Spleen (tissue), 11 donors: ENCODE measurements around the gene SLC6A5. TPM values are rescaled to one million over a fixed set of nuclear protein-coding genes. Genes with fewer than 3 reads are reported as not detected.

Experiments used
- DNase-seq: peaks from one replicate; pipeline ENCODE4 v3.0.0-alpha.2; 2020
- H3K27ac ChIP-seq, 8 donors: fragments of 200-600 bp; sonication (generic) in 7 of 8; 1 replicate in 4 of 8; 2 replicates in 4 of 8; pipeline versions ENCODE4 v1.5.0 to v1.8.0; 2016 to 2021; ENCODE audit warnings: inconsistent platforms in 4 of 8, mild to moderate bottlenecking in 4 of 8, moderate library complexity in 1 of 8
- H3K27me3 ChIP-seq, 7 donors: fragments of 200-600 bp; sonication (generic) in 6 of 7; replicated peaks in 1 of 7; 1 replicate in 4 of 7; 2 replicates in 3 of 7; pipeline versions ENCODE4 v1.5.0 to v1.8.0; 2016 to 2021; ENCODE audit warnings: inconsistent platforms in 3 of 7, mild to moderate bottlenecking in 1 of 7
- H3K36me3 ChIP-seq, 6 donors: fragments of 200-600 bp; sonication (generic) in 5 of 6; 1 replicate in 4 of 6; 2 replicates in 2 of 6; pipeline versions ENCODE4 v1.5.0 to v1.8.0; 2016 to 2021; ENCODE audit warnings: inconsistent platforms in 2 of 6
- H3K4me1 ChIP-seq, 6 donors: fragments of 200-600 bp; sonication (generic) in 5 of 6; 1 replicate in 3 of 6; 2 replicates in 3 of 6; pipeline versions ENCODE4 v1.5.0 to v1.8.0; 2016 to 2021; ENCODE audit warnings: inconsistent platforms in 3 of 6
- H3K4me3 ChIP-seq, 8 donors: fragments of 200-600 bp; sonication (generic) in 7 of 8; 1 replicate in 4 of 8; 2 replicates in 4 of 8; pipeline versions ENCODE4 v1.5.0 to v1.8.0; 2016 to 2021; ENCODE audit warnings: inconsistent platforms in 4 of 8, mild to moderate bottlenecking in 4 of 8, moderate library complexity in 2 of 8
- H3K9me3 ChIP-seq, 8 donors: fragments of 200-600 bp; sonication (generic) in 7 of 8; 1 replicate in 4 of 8; 2 replicates in 4 of 8; pipeline versions ENCODE4 v1.5.0 to v1.8.0; 2016 to 2021; ENCODE audit warnings: inconsistent platforms in 4 of 8
- CTCF ChIP-seq, 11 experiments: fragments of 200-600 bp in 7 of 11; fragments of 450-650 bp in 4 of 11; sonication (generic) in 4 of 11; IDR thresholded peaks in 8 of 11; conservative IDR thresholded peaks in 3 of 11; 1 replicate in 7 of 11; 2 replicates in 4 of 11; pipeline versions ENCODE4 v1.4.0 to v1.8.0; 2016 to 2021; ENCODE audit warnings: antibody characterized with exemption in 11 of 11, inconsistent platforms in 4 of 11, mild to moderate bottlenecking in 1 of 11
- POLR2A ChIP-seq, 3 donors: fragments of 450-650 bp; IDR thresholded peaks; one replicate each; pipeline ENCODE4 v1.5.1; 2017; ENCODE audit warnings: antibody characterized with exemption in 3 of 3, mild to moderate bottlenecking in 1 of 3
- POLR2AphosphoS5 ChIP-seq, 3 donors: sonication (generic); formaldehyde crosslinking; IDR thresholded peaks; one replicate each; pipeline ENCODE4 v1.5.1; 2017; ENCODE audit warnings: antibody characterized with exemption in 3 of 3
- WGBS, 5 donors: extraction: QIAGEN DNeasy Blood & Tissue Kit in 3 of 5; methylation state at CpG; one replicate each; pipeline versions ENCODE4 v1.1.5 to v1.1.7; 2013 to 2018; 5-methylcytosine and 5-hydroxymethylcytosine counted together
- intact Hi-C: fragments of 100-400 bp; cut with DNase I; formaldehyde crosslinking; loops from one replicate; pipeline ENCODE4 v1.15.0; 2023; ENCODE audit warnings: low total_unique reads
- polyA plus RNA-seq, 3 donors: library from polyadenylated mRNA; stranded (reverse); fragments of 200-250 nt; gene quantifications; one replicate each; pipeline ENCODE4 v1.2.1, GENCODE V29; 2013
- total RNA-seq, 7 donors: library from RNA; depleted of rRNA in 3 of 7; stranded (reverse); fragments of >200 nt in 3 of 7; fragmentation: NEBNext Ultra II Directional in 4 of 7; extraction: Animal tissue kit (Norgen Biotek cat#: 25700) in 4 of 7; gene quantifications; one replicate each; pipeline versions ENCODE4 v1.1.0 to v1.2.1, GENCODE V29; 2016 to 2021
- donor health status: healthy with polysubstance abuse.
- donor health status: DM: no; HTN: no; CAD: no; lungs with moderate emphysema.
- donor health status: DM: no; HTN: no; CAD: no.
- donor health status: Bipolar disorder and iron deficiency.
- donor health status: healthy.
- donor health status: DM: no; HTN: no; CAD: no.
- donor health status: DM: yes; HTN: yes; CAD: no.

Gene SLC6A5
- total and polyA plus RNA-seq, 10 donors, result not detected

GRCh38 chr11:20623252-20623651, 23.8 kb downstream of the SLC6A5 start:
- Histone ChIP-seq H3K9me3 (no peaks in the 10 kb centered on the region), H3K27ac (no peak overlapping the region), H3K27me3 (peaks cover 0 to 13% (median 0%) of the 10 kb centered on the region in 7 donors), H3K4me1 (no peaks in the 10 kb centered on the region), H3K4me3 (no peak overlapping the region), H3K36me3 (no peaks in the 10 kb centered on the region)
- no peak for TF ChIP-seq CTCF (IDR thresholded peaks at IDR 0.05 in 8 of 11, conservative IDR thresholded peaks at IDR 0.05 in 3 of 11)
- no peak for TF ChIP-seq POLR2AphosphoS5 (IDR thresholded peaks at IDR 0.05)
- no peak for TF ChIP-seq POLR2A (IDR thresholded peaks at IDR 0.05)
- no peak for DNase-seq
- WGBS, 5 donors, result 22 to 43% (median 30%) methylated on average over 4 of the region's 4 CpGs
- intact Hi-C loops, result no loop called here

- no peak for DNase-seq
- Histone ChIP-seq H3K27me3 (peaks cover 0 to 10% (median 0%) of the 10 kb centered on the region in 7 donors), H3K36me3 (no peaks in the 10 kb centered on the region), H3K27ac (no peak overlapping the region), H3K4me3 (no peak overlapping the region), H3K9me3 (peaks cover 0 to 9% (median 0%) of the 10 kb centered on the region in 8 donors), H3K4me1 (no peaks in the 10 kb centered on the region)
- WGBS, 5 donors, result 59 to 87% (median 72%) methylated on average over 4 of the region's 4 CpGs
- TF ChIP-seq CTCF (IDR thresholded peaks at IDR 0.05 in 8 of 11, conservative IDR thresholded peaks at IDR 0.05 in 3 of 11) (no peak), POLR2AphosphoS5 (IDR thresholded peaks at IDR 0.05) (no peak), POLR2A (IDR thresholded peaks at IDR 0.05) (no peak)
- intact Hi-C loops, result no loop called here
Measured at GRCh38 chr11:20626279-20626678, 26.9 kb downstream of the SLC6A5 start.

- H3K27ac ChIP-seq, result no peak overlapping the region
- peaks cover 0 to 9% (median 0%) of the 10 kb centered on the region in 8 donors for H3K9me3 ChIP-seq
- peaks cover 0 to 10% (median 0%) of the 10 kb centered on the region in 7 donors for H3K27me3 ChIP-seq
- H3K4me3 ChIP-seq, result no peak overlapping the region
- DNase-seq, result no peak
- TF ChIP-seq CTCF (IDR thresholded peaks at IDR 0.05 in 8 of 11, conservative IDR thresholded peaks at IDR 0.05 in 3 of 11) (no peak), POLR2AphosphoS5 (IDR thresholded peaks at IDR 0.05) (no peak), POLR2A (IDR thresholded peaks at IDR 0.05) (no peak)
- intact Hi-C loops, result no loop called here
- 66 to 78% (median 75%) methylated on average over 3 of the region's 3 CpGs for WGBS, 5 donors
- no peaks in the 10 kb centered on the region for H3K36me3 ChIP-seq
- no peaks in the 10 kb centered on the region for H3K4me1 ChIP-seq
Measured at GRCh38 chr11:20627026-20627425, 27.6 kb downstream of the SLC6A5 start.

- 28 to 82% (median 56%) methylated on average over 3 of the region's 3 CpGs for WGBS, 5 donors
Measured at GRCh38 chr11:20627701-20628100, 28.3 kb downstream of the SLC6A5 start.

More at GRCh38 chr11:20627701-20628100, 28.3 kb downstream of the SLC6A5 start:
- Histone ChIP-seq H3K9me3 (peaks cover 0 to 9% (median 0%) of the 10 kb centered on the region in 8 donors), H3K4me1 (no peaks in the 10 kb centered on the region), H3K4me3 (no peak overlapping the region), H3K27ac (no peak overlapping the region), H3K36me3 (no peaks in the 10 kb centered on the region), H3K27me3 (peaks cover 0 to 10% (median 0%) of the 10 kb centered on the region in 7 donors)
- DNase-seq, result no peak
- no peak for TF ChIP-seq POLR2A (IDR thresholded peaks at IDR 0.05)
- TF ChIP-seq CTCF (IDR thresholded peaks at IDR 0.05 in 8 of 11, conservative IDR thresholded peaks at IDR 0.05 in 3 of 11), result no peak
- no peak for TF ChIP-seq POLR2AphosphoS5 (IDR thresholded peaks at IDR 0.05)
- intact Hi-C loops, result no loop called here
